Breast epithelium (tissue), 3 donors: ENCODE results near the gene ECEL1.

Experiments
- POLR2A ChIP-seq: fragments of 450-650 bp; IDR thresholded peaks from one replicate; pipeline ENCODE4 v1.6.1; 2016; ENCODE audit warnings: antibody characterized with exemption, mild to moderate bottlenecking, moderate library complexity
- POLR2AphosphoS5 ChIP-seq, 3 donors: sonication (generic); formaldehyde crosslinking; IDR thresholded peaks; one replicate each; pipeline ENCODE4 v1.6.1; 2017; ENCODE audit warnings: antibody characterized with exemption in 3 of 3

- TF ChIP-seq POLR2A (no peak), POLR2AphosphoS5 (IDR thresholded peaks at IDR 0.05) (no peak)
Measured at GRCh38 chr2:232519581-232520438, 32.2 kb upstream of the ECEL1 start, which contains the start of gene PRSS56.
